Superior temporal gyrus (tissue), 1 donor: ENCODE measurements around the gene SLC38A9.
A peak's percentile ranks its signal among the peaks of the same experiment; 100 is the strongest.

ENCODE experiments used
- DNase-seq: peaks from one replicate; pipeline ENCODE4 v3.0.0-alpha.2; 2016; ENCODE audit errors: extremely low spot score

SLC38A9 gene

DNA sequence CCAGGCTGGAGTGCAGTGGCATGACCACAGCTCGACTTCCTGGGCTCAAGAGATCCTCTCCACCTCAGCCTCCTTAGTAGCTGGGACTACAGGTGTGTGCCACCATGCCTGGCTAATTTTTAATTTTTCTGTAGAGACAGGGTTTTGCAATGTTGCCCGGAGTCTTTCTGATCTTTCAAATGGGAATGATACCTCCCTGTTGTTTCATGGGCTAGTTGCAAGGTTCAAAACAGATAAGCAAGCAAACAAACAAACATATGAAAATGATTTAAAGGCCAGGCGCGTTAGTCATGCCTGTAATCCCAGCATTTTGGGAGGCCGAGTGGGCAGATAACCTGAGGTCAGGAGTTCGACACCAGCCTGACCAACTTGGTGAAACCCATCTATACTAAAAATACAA, 132.1 kb downstream of the SLC38A9 start:
- DNase-seq = no peak

- DNase-seq = no peak
Measured at GRCh38 chr5:55578771-55579170, 133.4 kb downstream of the SLC38A9 start.

DNA sequence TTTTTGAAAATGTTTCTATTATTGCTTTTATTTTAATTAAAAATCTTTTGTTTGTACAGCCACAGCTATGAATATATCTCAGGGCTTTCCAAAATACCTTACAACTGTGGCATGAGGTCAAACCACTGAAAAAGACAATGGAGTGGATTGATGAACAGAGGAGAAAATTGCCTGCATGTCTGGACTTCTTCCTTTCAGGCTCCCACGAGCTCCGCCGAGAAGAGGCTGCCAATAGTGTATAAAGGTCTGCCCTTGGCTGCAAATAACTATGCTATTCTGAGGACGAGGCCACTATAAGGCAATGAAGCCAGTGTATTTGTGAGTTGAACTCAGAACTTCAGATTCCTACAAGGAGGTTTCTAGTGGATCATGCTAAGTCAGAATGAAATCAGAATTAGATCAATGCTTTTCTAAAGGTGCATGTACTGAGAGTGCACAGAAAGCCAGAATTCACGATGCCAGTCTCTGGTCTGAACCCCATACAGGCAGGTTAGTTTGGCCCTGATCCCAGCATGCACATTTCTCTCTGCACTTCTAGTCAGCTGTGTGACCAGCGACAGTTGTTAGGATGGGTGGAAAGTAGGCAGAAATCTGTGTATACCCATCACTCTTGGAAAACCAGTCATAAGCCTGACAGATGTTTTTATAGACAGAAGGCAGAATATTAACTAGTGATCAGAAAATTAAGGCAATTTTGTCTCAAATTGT, 134.6 kb downstream of the SLC38A9 start:
- DNase-seq = peak; percentile 56

GRCh38 chr5:55576661-55577060, 135.5 kb downstream of the SLC38A9 start:
- DNase-seq = no peak
